Measurements from ENCODE around the gene PRC1. TPM values are rescaled to one million over a fixed set of nuclear protein-coding genes. Genes with fewer than 3 reads are reported as not detected.

PRC1 gene
- total and polyA plus RNA-seq, 2 of the 13 experiments (the other 11 are each of a cell fraction or from before 2014, with no cell fraction given), result 137 to 162 TPM

GRCh38 chr15:90939756-90940155 is 54.6 kb downstream of the PRC1 start:
- Histone ChIP-seq H3K27me3 (ENCODE audit: control insufficient read depth in 1 of 2, insufficient read depth in 2 of 2, low read length in 2 of 2) (no peaks in the 10 kb centered on the region), H3K27ac (ENCODE audit: extremely low read length, insufficient read depth, low read length) (no peak overlapping the region), H3K4me2 (ENCODE audit: low read depth, low read length) (no peak overlapping the region), H3K4me1 (ENCODE audit: insufficient read depth, low read length) (peaks cover 14% of the 10 kb centered on the region), H3K9ac (ENCODE audit: insufficient read depth, low read depth, low read length) (no peak overlapping the region), H2AFZ (ENCODE audit: low read length) (no peak overlapping the region), H3K79me2 (ENCODE audit: insufficient read depth, low read length) (peaks cover 4% of the 10 kb centered on the region), H3K9me3 (ENCODE audit: low read length) (no peaks in the 10 kb centered on the region), H4K20me1 (ENCODE audit: insufficient read depth, low read length) (no peaks in the 10 kb centered on the region), H3K36me3 (replicated peaks in 1 of 2; ENCODE audit: control insufficient read depth in 1 of 2, insufficient read depth in 2 of 2, low read length in 2 of 2) (peaks cover 19 to 43% of the 10 kb centered on the region in 2 experiments; a peak in 4 of 5 replicates), H3K4me3 (replicated peaks in 1 of 3; ENCODE audit: insufficient read depth in 1 of 3, low read depth in 2 of 3, low read length in 3 of 3) (no peak overlapping the region)
- DNase-seq (ENCODE audit: low spot score), result no peak
- no peak for ATAC-seq
- POLR2A ChIA-PET, result no interaction called here
- in situ Hi-C loops (cut with HindIII; ENCODE audit: extremely low pct_ligation_motif_present, low pct_unique_long_range_greater_than_20kb), result loop anchor here (25.0 kb wide), 1 partner anchor 323 kb away; no protein-coding TSS in a partner anchor
- FAIRE-seq, result no peak
- CTCF ChIA-PET (ENCODE audit: low intra/inter-chr PET ratio, low total read pairs), result no interaction called here
- intact Hi-C loops (cut with micrococcal nuclease; ENCODE audit: unreplicated experiment), result loop anchor here (10.0 kb wide), 1 partner anchor 55 kb away; the partner anchor contains the start of gene PRC1
- BruUV-seq (replicated peaks), result no TSS peak
- TF ChIP-seq RAD21 (CRISPR knock-in tag; IDR thresholded peaks at IDR 0.05), result no peak
- no peak for TF ChIP-seq ZNF567 (CRISPR knock-in tag; IDR thresholded peaks at IDR 0.05; ENCODE audit: borderline replicate concordance)
- TF ChIP-seq PAXIP1 (CRISPR knock-in tag; conservative IDR thresholded peaks at IDR 0.05), result no peak
- TF ChIP-seq JUN (CRISPR knock-in tag; IDR thresholded peaks at IDR 0.05), result no peak
- no peak for TF ChIP-seq ZNF3 (CRISPR knock-in tag; IDR thresholded peaks at IDR 0.05)
- TF ChIP-seq ZBTB25 (CRISPR knock-in tag; IDR thresholded peaks at IDR 0.05), result no peak
- no peak for TF ChIP-seq SNRNP70 (IDR thresholded peaks at IDR 0.05; ENCODE audit: low read depth, low read length)
- no peak for TF ChIP-seq PCBP1 (IDR thresholded peaks at IDR 0.05; ENCODE audit: borderline replicate concordance, low read depth, low read length)
- no peak for TF ChIP-seq RXRB (CRISPR knock-in tag; IDR thresholded peaks at IDR 0.05; ENCODE audit: borderline replicate concordance)
- TF ChIP-seq ZNF790 (CRISPR knock-in tag; IDR thresholded peaks at IDR 0.05; ENCODE audit: borderline replicate concordance), result no peak
- no peak for TF ChIP-seq ZNF777 (CRISPR knock-in tag; IDR thresholded peaks at IDR 0.05)
- 88% methylated on average over 6 of the region's 7 CpGs for WGBS (ENCODE audit: low lambda C conversion rate)

All from HepG2 (cell line).